Measurements from ENCODE around the gene TOP2A.

- no peak for TF ChIP-seq CTCF (conservative IDR thresholded peaks at IDR 0.05 in 1 of 2, IDR thresholded peaks at IDR 0.05 in 1 of 2; ENCODE audit: low read depth in 1 of 2, low read length in 2 of 2)
- no peak for TF ChIP-seq EZH2 (IDR thresholded peaks at IDR 0.05; ENCODE audit: low read length, missing control alignments)
These were observed 9.4 kb upstream of the TOP2A start for GRCh38 chr17:40427002-40427491.
